ENCODE measurements around the gene HAUS6.
"Not testable (repeated sequence)": the region's sequence is repeated elsewhere in the genome, so short reads cannot be mapped to it uniquely, and the experiment has no call there.

HAUS6 gene

GRCh38 chr9:19022206-19022605 is 80.5 kb downstream of the HAUS6 start:
- TF ChIP-seq, protein P1, sequence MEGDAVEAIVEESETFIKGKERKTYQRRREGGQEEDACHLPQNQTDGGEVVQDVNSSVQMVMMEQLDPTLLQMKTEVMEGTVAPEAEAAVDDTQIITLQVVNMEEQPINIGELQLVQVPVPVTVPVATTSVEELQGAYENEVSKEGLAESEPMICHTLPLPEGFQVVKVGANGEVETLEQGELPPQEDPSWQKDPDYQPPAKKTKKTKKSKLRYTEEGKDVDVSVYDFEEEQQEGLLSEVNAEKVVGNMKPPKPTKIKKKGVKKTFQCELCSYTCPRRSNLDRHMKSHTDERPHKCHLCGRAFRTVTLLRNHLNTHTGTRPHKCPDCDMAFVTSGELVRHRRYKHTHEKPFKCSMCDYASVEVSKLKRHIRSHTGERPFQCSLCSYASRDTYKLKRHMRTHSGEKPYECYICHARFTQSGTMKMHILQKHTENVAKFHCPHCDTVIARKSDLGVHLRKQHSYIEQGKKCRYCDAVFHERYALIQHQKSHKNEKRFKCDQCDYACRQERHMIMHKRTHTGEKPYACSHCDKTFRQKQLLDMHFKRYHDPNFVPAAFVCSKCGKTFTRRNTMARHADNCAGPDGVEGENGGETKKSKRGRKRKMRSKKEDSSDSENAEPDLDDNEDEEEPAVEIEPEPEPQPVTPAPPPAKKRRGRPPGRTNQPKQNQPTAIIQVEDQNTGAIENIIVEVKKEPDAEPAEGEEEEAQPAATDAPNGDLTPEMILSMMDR (IDR thresholded peaks at IDR 0.05; ENCODE audit: borderline replicate concordance, insufficient read depth, low read depth, low read length) = no peak
- no peak overlapping the region for H3K4me3 ChIP-seq (ENCODE audit: low read depth, low read length)

DNA sequence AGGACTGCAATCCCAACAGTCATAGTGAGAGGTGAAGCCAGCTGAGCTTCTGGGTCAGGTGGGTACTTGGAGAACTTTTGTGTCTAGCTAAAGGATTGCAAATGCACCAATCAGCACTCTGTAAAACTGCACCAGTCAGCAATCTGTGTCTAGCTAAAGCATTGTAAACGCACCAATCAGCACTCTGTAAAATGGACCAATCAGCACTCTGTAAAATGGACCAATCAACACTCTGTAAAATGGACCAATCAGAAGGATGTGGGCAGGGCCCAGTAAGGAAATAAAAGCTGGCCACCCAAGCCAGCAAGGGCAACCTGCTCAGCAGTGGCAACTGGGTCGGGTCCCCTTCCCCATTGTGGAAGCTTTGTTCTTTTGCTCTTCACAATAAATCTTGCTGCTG is 81.1 kb downstream of the HAUS6 start:
- H3K4me3 ChIP-seq (ENCODE audit: low read depth, low read length) = not testable (repeated sequence)

DNA sequence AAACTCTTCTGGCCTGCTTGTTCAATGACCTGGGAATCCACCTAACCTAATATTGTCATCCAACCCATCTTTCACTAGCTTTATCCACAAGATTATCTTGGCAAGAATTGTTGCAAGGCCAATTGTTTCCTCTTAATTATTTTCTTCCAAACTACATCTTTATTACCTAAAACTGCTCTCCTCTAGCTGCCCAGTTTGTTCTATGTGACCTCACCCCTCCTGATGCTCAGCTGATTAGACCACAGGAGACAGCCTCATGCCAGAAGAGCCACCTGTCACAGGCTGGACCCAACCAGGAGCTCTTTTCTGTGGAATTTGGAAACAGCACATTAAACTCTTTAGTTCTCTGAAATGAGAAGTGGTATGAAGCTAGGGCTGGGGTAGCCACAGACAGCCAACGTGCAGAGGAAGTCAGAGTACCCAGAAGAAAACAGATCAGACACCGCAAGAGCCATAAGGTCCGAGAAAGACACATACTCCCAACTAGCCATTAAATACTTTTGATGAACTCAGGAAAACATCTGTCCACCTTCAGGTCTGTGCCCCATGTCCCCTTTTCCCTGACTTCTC is 81.7 kb downstream of the HAUS6 start:
- TF ChIP-seq, protein P1 (IDR thresholded peaks at IDR 0.05; ENCODE audit: borderline replicate concordance, insufficient read depth, low read depth, low read length) = no peak
- H3K4me3 ChIP-seq (ENCODE audit: low read depth, low read length) = no peak overlapping the region

DNA sequence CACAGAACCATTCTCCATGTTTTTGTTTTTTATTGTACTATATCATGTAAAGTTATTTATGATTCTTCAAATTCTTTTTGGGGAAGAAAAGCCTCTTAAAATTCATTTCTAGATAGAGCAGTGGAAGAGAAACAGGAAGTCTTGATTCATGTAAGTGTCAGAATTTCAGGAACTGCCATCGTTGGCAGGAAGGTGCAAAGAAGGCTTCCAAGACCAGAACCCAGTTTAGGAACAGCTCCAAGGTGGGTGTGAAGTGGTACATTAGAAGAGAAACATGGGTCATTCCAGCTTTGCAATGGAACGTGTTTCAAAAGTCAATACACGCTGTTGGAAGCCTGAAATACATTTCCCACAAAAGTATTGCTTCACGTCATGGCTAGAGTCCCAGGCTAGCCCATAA is 84.5 kb downstream of the HAUS6 start:
- TF ChIP-seq, protein P1 (IDR thresholded peaks at IDR 0.05; ENCODE audit: borderline replicate concordance, insufficient read depth, low read depth, low read length) = no peak
- H3K4me3 ChIP-seq (ENCODE audit: low read depth, low read length) = no peak overlapping the region

DNA sequence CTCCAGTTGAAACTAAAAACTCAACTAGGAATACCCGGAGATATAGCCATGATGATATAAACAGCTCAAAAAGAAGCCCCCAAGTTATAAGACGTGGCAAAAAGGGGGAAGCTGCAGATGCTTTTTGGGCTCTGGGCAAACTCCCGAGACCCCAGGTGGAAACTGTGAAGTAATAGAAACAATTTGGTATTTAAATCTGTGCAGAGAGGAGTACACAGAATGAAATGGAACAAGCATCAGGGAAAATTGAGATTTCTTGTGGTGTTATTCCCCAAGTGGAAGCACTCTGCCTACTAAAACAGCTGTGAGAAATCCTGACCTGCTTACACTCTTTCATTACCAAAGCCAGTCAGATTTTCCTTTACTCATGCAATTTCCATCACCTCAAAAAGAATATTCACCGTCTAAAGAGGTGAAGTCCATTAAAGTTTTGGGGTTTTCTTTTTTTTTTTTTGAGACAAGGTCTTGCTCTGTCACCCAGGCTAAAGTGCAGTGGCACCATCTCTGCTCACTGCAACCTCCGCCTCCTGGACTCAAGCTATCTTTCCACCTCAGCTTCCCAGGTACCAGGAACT is 93.2 kb downstream of the HAUS6 start:
- TF ChIP-seq, protein P1 (IDR thresholded peaks at IDR 0.05; ENCODE audit: borderline replicate concordance, insufficient read depth, low read depth, low read length) = no peak

More for the DNA sequence above, 93.2 kb downstream of the HAUS6 start:
- H3K4me3 ChIP-seq (ENCODE audit: low read depth, low read length) = no peak overlapping the region
